Stimulated activated naive CD8-positive, alpha-beta T cell treated with anti-CD3 and anti-CD28 coated beads, Interleukin-15, amount 100 ng/mL, for 72 hours (primary cell): ENCODE results near the gene DCTN2.
A peak's percentile ranks its signal among the peaks of the same experiment; 100 is the strongest.
"Not testable (repeated sequence)": the region's sequence is repeated elsewhere in the genome, so short reads cannot be mapped to it uniquely, and the experiment has no call there.

ENCODE experiments used
- ATAC-seq: fragments of 150-1000 bp; cut with Tn5 transposase; 2 replicates; pipeline ENCODE4 v1.10.0; 2021; ENCODE audit warnings: mild to moderate bottlenecking, moderate library complexity
- DNase-seq, 2 donors: peaks; one replicate each; pipeline ENCODE4 v3.0.0; 2021 to 2022
- H3K27ac Mint-ChIP-seq, 2 donors: one replicate each; pipeline ENCODE4 v1.8.0; 2022; ENCODE audit warnings: mild to moderate bottlenecking in 2 of 2, mixed read lengths in 2 of 2, moderate library complexity in 2 of 2
- H3K27me3 Mint-ChIP-seq: one replicate; pipeline ENCODE4 v1.8.0; 2022; ENCODE audit warnings: mixed read lengths
- H3K4me1 Mint-ChIP-seq: one replicate; pipeline ENCODE4 v1.8.0; 2022; ENCODE audit warnings: mild to moderate bottlenecking, mixed read lengths
- H3K4me3 Mint-ChIP-seq, 2 donors: one replicate each; pipeline ENCODE4 v1.8.0; 2022; ENCODE audit warnings: mild to moderate bottlenecking in 2 of 2, mixed read lengths in 2 of 2, moderate library complexity in 1 of 2
- H3K9me3 Mint-ChIP-seq, 2 donors: one replicate each; pipeline ENCODE4 v1.8.0; 2022; ENCODE audit warnings: mixed read lengths in 2 of 2

DCTN2 gene

GRCh38 chr12:57502311-57502969 is 44.6 kb downstream of the DCTN2 start:
- not testable (repeated sequence) for H3K4me3 Mint-ChIP-seq, DNase-seq, H3K9me3 Mint-ChIP-seq, H3K27me3 Mint-ChIP-seq, H3K27ac Mint-ChIP-seq, ATAC-seq
- H3K4me1 Mint-ChIP-seq = peaks cover 14% of the 10 kb centered on the region

- ATAC-seq (no peak), DNase-seq (no peak)
- no peaks in the 10 kb centered on the region for H3K27me3 Mint-ChIP-seq
- H3K9me3 Mint-ChIP-seq = no peaks in the 10 kb centered on the region
- no peak overlapping the region for H3K4me3 Mint-ChIP-seq
- no peak overlapping the region for H3K27ac Mint-ChIP-seq
- peaks cover 14% of the 10 kb centered on the region for H3K4me1 Mint-ChIP-seq
Measured at GRCh38 chr12:57500213-57500612, 46.8 kb downstream of the DCTN2 start.

DNA sequence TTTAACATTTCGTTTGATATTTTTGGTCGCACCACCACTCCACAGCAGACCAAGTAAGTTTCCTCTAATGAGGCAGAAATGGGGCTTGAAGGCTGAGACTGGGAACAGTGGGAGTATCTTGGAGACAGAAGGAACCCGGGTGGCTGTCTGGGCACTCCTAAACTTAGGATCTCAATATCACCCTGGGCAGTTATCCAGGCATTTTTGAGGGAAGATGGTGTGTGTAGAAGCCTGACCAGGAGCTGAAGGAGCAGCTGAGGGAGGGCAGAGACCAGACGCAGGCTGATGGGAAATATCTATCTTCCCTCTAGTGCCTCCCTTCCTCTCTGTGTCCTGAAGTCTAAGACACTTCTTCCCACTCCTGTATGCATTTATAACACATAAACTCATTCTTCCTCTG is 48.4 kb downstream of the DCTN2 start:
- ATAC-seq (no peak), DNase-seq (no peak)
- no peaks in the 10 kb centered on the region for H3K27me3 Mint-ChIP-seq
- H3K27ac Mint-ChIP-seq = peak overlapping the region in 1 of 2 donors; percentile 91
- H3K9me3 Mint-ChIP-seq = no peaks in the 10 kb centered on the region
- H3K4me3 Mint-ChIP-seq = no peak overlapping the region
- peaks cover 14% of the 10 kb centered on the region for H3K4me1 Mint-ChIP-seq

- peak overlapping the region; percentile 1 to 91 for H3K27ac Mint-ChIP-seq
- no peaks in the 10 kb centered on the region for H3K27me3 Mint-ChIP-seq
- no peak overlapping the region for H3K4me3 Mint-ChIP-seq
- ATAC-seq (no peak), DNase-seq (no peak)
- H3K9me3 Mint-ChIP-seq = no peaks in the 10 kb centered on the region
- peaks cover 14% of the 10 kb centered on the region for H3K4me1 Mint-ChIP-seq
Measured at GRCh38 chr12:57498132-57498502, 48.9 kb downstream of the DCTN2 start.

DNA sequence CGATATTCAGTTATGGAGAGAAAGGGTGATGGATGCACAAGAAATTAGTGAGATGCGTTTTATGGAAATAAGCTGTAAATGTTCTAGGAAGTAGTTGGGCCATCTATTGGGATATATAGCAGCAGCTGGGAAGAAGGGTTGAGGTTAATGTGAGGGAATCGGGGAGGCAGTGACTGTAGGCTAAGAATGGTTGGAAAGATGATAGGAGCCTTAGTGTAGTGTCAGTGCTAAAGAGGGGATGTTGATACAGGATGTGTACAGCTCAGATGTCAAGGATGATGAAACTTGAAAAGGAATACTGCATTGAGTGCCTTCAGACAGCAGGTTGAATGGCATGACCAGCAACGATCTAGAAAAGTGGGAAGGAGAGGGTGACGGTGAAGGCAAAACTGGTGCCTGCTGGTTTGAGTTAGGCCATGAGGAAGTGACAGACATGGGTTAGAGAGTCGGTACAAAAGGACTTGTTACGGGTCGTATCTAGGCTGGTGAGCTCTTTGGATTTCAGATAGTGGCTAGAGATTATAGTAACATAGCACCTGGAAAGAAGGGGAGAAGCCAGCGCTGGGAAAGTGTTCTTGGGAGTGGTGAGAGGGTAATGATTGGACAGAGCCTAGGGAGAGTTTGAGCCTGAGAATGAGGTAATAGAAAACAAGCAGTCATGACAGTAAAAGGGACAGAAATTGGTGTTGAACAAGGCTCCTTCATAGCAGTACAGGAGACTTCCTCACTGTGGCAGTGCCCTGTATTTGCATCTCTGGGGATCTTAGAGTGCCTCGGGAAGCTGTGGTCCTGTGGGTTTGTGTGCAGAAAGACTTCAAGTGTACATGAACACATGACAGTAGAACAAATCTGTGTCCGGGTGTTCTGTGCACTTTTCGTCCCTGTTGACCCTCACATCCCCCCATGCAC is 49.5 kb downstream of the DCTN2 start:
- peaks cover 19% of the 10 kb centered on the region for H3K4me1 Mint-ChIP-seq
- no peaks in the 10 kb centered on the region for H3K9me3 Mint-ChIP-seq
- no peaks in the 10 kb centered on the region for H3K27me3 Mint-ChIP-seq
- no peak overlapping the region for H3K4me3 Mint-ChIP-seq
- DNase-seq = no peak
- ATAC-seq = no peak
- peak overlapping the region; percentile 4 to 35 for H3K27ac Mint-ChIP-seq

DNA sequence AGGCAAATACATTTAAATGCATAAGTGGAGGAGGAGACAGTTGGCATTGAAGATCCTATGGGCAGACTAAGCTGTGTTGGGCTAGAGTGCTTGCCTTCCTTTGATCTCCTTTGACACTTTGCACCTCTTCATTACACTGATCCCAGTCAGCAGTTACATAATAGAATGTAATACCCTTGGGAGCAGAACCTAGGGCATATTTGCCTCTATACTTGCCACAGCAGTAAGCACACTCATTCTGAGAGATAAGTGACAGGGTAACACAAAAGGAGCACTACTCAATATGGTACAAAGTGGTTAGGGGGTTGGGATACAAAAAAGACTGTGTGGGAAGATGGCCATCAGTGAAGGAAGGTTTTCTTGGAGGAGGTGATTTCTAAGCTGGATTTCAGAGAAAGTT is 50.2 kb downstream of the DCTN2 start:
- peak; percentile 59 for ATAC-seq
- H3K27me3 Mint-ChIP-seq = no peaks in the 10 kb centered on the region
- H3K4me1 Mint-ChIP-seq = peaks cover 21% of the 10 kb centered on the region

GRCh38 chr12:57495051-57495701 is 51.8 kb downstream of the DCTN2 start:
- Mint-ChIP-seq H3K27ac (peak overlapping the region in 1 of 2 donors; percentile 85), H3K4me1 (peaks cover 35% of the 10 kb centered on the region)
- ATAC-seq = peak; percentile 45
- H3K4me3 Mint-ChIP-seq, H3K27me3 Mint-ChIP-seq, H3K9me3 Mint-ChIP-seq, DNase-seq: not testable (repeated sequence)

More for the DNA sequence above, 50.2 kb downstream of the DCTN2 start:
- Mint-ChIP-seq H3K27ac (peak overlapping the region in 1 of 2 donors; percentile 35), H3K9me3 (no peaks in the 10 kb centered on the region), H3K4me3 (no peak overlapping the region)
- DNase-seq = no peak

- no peaks in the 10 kb centered on the region for H3K27me3 Mint-ChIP-seq
- peak; percentile 32 for ATAC-seq
- peak overlapping the region; percentile 31 to 74 for H3K4me3 Mint-ChIP-seq
- peak overlapping the region; percentile 21 to 86 for H3K27ac Mint-ChIP-seq
- DNase-seq = no peak
- peaks cover 51% of the 10 kb centered on the region for H3K4me1 Mint-ChIP-seq
- no peaks in the 10 kb centered on the region for H3K9me3 Mint-ChIP-seq
Measured at GRCh38 chr12:57491393-57492280, 55.4 kb downstream of the DCTN2 start.

DNA sequence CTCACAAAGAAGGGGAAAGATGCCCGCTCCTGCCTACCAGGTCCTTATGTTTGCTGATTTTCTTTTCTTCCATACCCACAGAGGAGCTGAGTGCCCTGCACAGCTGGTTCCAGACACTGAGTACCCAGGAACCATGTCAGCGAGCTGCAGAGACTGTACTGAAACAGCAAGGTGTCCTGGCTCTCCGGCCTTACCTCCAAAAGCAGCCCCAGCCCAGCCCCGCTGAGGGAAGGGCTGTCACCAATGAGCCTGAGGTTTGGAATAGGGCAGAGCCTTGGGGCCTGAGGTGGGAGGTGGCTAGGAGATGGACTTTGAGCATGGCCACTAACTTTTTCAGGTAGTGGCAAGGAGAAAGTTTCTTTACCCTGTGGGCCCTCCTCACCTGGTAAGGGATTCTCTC is 56.9 kb downstream of the DCTN2 start:
- ATAC-seq = no peak
- H3K4me3 Mint-ChIP-seq = peak overlapping the region in 1 of 2 donors; percentile 99
- H3K9me3 Mint-ChIP-seq = no peaks in the 10 kb centered on the region

GRCh38 chr12:57489157-57489641 is 57.8 kb downstream of the DCTN2 start:
- no peak for DNase-seq
- H3K4me3 Mint-ChIP-seq = peak overlapping the region; percentile 84 to 99
- H3K27me3 Mint-ChIP-seq = no peaks in the 10 kb centered on the region
- H3K4me1 Mint-ChIP-seq = peaks cover 51% of the 10 kb centered on the region
- peak overlapping the region; percentile 99 to 100 for H3K27ac Mint-ChIP-seq
- H3K9me3 Mint-ChIP-seq = no peaks in the 10 kb centered on the region
- no peak for ATAC-seq

More for the DNA sequence above, 56.9 kb downstream of the DCTN2 start:
- Mint-ChIP-seq H3K27ac (peak overlapping the region in 1 of 2 donors; percentile 13), H3K4me1 (peaks cover 51% of the 10 kb centered on the region), H3K27me3 (no peaks in the 10 kb centered on the region)
- DNase-seq = no peak

GRCh38 chr12:57488402-57489156 is 58.4 kb downstream of the DCTN2 start:
- Mint-ChIP-seq H3K27ac (peak overlapping the region; percentile 99 to 100), H3K27me3 (no peaks in the 10 kb centered on the region), H3K4me1 (peaks cover 52% of the 10 kb centered on the region), H3K9me3 (no peaks in the 10 kb centered on the region), H3K4me3 (peak overlapping the region; percentile 84 to 99)
- DNase-seq (no peak), ATAC-seq (no peak)

GRCh38 chr12:57487597-57488401 is 59.2 kb downstream of the DCTN2 start, which contains the start of gene MARS1:
MARS1 (plus strand) TSS chr12:57488068; CDS start chr12:57488091, 23 bp downstream.
- Mint-ChIP-seq H3K4me3 (peak within 1 kb of the TSS; percentile 84 to 99), H3K27me3 (no peaks in the 10 kb centered on the region), H3K9me3 (no peaks in the 10 kb centered on the region), H3K27ac (peak within 1 kb of the TSS; percentile 99 to 100), H3K4me1 (peaks cover 57% of the 10 kb centered on the region)
- peak; percentile 90 to 95 for DNase-seq
- ATAC-seq = peak; percentile 98

DNA sequence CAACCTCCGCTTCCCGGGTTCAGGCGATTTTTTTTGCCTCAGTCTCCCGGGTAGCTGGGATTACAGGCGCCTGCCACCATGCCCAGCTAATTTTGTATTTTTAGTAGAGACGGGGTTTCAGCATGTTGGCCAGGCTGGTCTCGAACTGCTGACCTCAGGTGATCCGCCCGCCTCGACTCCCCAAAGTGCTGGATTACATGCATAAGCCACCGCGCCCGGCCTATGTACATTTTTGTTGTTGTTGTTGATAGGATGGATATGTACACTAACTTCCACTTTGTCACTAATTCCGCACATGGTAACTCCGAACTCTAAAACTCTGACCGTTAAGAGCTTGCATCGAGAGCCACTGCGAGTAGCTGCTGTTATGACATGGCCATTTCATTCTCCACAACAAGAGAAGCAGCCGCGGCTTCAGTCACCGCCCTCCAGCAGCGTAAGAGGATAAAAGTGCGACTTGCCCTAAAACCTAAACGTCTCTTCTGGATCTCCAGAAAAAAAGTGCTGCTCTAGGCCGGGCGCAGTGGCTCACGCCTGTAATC is 59.9 kb downstream of the DCTN2 start:
- Mint-ChIP-seq H3K9me3 (no peaks in the 10 kb centered on the region), H3K27ac (peak overlapping the region in 1 of 2 donors; percentile 99), H3K27me3 (no peaks in the 10 kb centered on the region), H3K4me1 (peaks cover 51% of the 10 kb centered on the region), H3K4me3 (peak overlapping the region; percentile 84 to 99)
- ATAC-seq (no peak), DNase-seq (no peak)
